Medulla oblongata (tissue), 1 donor: Measurements from ENCODE around the gene OLA1.

Source experiments
- DNase-seq: peaks from one replicate; pipeline ENCODE4 v3.0.0-alpha.2; 2015; ENCODE audit errors: extremely low spot score

OLA1 gene

DNA sequence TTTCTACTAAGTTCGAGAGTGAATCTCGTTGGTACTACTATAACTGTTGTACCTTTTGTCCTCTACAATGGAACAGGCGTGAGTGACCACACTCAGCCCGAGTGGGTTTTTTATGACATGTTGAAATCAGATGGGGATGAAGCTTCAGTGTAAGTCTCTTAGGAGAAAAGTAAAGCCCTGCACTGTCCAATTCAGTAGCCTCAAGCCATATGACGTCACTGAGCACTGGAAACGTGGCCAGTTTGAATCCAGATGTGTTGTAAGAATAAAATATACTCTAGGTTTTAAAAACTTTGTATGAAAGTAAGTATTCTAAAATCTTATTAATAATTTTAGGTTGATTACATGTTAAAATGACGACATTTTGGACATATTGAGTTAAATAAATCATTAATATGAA is 181.5 kb downstream of the OLA1 start:
- no peak for DNase-seq

DNA sequence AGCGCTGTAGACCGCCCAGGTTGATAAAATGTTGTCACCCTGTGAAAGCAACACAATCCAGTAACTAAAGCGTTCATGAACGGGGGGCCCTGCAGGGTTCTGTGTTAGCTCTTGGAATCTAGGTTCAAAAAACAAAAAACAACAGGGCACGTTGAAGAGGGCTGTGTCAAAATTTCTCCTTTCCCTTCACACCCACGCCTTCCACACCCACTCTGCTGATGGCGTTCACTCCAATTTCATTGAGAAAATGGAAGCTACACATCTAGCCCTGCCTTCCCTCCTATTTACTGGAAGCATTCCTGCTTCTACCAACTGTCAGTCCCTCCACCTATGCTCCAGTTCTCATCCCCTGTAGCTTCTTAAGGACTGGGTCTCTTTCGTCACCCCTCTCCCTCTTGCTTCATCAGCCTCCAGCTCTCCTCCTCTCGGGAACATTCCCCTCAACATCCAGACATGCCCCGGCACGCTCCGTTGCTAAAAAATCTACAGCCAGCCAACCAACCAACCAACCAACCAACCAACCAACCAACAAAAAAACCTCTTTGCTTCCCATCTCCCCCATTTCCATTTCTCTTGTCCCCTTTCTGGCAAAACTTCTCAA is 184.7 kb downstream of the OLA1 start:
- DNase-seq: no peak

DNA sequence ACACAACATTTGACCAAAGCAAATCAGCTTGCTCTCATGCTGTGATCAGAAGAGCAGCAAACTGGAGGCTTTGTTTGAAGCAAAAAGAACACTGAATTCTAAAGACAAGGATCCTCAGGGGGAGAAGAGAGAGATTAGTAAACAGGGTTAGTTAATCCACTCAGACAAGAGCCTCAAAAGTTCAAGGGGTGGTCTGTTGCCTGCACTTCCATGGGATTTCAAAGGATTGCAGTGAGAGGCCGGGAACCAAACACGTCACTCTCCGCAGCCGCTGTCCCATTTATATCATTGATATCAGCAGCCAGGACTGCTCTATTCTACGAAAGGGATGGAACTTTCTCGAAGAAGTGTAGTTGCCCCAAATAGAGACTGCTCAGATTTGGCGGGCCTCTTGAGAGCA is 185.4 kb downstream of the OLA1 start:
- no peak for DNase-seq

DNA sequence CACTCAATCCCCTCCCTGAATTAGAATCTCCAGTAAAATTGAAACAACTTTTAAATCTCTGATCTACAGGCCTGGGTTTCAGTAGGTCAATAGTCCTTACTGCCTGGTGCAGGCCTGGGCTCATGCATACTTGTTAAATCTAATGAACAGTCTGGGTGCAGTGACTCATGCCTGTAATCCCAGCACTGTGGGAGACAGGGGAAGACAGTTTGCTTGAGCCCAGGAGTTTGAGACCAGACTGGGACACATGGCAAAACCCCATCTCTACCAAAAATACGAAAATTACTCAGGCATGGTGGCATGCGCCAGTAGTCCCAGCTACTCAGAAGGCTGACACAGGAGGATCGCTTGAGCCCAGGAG is 188.5 kb downstream of the OLA1 start:
- no peak for DNase-seq

DNA sequence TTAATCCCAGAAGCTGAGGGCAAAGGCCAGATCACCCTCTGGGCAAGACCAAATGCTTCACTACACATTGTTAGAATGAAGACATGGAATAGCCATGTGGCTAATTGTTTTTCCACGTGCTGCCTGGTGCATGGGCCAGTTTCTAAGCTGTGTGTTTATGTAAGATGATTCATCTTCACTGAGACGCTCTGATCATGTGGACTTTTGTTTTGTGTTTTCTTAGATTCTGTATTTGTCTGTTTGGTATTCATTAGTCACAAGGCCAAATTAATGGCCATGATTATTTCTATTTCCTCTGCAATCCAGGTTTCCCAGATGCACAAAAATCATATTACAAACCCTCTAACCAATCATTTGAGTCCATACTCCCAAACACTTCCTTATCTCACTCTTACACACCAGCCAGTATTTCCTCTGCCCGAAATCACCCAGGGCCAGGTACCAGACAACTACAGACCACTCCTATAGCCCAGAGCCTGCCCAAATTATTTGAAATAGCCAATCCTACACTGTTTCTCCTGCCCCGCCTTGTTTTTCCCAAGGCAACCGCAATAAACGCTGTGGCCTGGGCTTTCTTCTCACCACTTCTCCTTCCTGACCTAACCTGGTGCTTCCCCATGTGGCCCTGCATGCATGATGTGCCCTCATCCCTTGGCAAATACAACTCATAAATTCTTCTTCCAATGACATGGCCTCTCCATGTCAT is 189.0 kb downstream of the OLA1 start:
- no peak for DNase-seq

DNA sequence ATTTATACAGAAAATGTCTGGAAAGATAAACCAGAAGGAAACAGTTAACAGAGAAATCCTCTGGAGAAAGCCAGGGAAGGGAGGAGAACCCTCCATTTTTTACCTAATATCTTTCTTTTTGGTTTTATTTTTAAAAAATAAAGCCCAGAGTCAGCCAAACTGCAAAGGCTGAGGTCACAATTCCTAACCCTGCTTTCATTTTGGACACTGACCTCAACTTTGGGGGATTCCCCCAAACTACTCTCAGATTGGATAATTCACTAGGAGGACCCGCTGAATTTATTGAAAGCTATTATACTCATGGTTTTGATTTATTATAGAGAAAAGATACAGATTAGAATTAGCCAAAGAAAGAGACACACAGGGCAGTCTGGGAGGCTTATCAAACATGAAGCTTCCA is 189.9 kb downstream of the OLA1 start:
- no peak for DNase-seq

DNA sequence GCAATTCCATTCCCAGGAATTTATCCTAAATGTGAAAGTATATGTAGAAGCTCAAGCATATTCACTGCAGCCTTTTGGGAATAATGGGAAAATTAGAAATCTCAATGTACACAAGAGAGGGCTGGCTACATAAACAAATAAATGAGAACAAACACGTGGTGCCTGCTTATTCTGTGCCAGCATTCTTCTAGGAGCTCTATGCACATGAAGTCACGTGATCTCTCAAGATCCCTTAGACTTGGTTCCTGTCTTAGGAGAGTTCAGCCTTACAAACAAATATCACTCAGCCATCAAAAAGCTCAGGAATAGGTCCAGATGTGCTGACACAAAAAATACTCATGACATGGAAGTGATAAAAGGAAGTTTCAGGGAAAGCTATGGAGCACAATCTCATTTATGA is 190.3 kb downstream of the OLA1 start:
- no peak for DNase-seq

DNA sequence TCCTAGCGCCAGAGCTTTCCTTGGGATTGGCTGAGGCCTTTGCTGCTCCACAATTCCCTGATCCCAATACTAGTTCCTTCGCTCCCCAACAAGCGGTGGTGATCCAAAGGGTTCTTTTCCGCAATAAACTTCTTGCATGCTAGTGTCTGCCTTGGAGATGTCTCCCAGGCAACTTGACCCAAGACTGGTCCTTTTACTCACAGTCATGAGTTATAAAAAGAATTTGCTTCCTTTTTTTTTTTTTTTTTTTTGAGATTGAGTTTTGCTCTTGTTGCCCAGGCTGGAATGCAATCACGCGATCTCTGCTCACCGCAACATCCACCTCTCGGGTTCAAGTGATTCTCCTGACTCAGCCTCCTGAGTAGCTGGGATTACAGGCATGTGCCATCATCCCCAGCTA is 193.4 kb downstream of the OLA1 start:
- no peak for DNase-seq

DNA sequence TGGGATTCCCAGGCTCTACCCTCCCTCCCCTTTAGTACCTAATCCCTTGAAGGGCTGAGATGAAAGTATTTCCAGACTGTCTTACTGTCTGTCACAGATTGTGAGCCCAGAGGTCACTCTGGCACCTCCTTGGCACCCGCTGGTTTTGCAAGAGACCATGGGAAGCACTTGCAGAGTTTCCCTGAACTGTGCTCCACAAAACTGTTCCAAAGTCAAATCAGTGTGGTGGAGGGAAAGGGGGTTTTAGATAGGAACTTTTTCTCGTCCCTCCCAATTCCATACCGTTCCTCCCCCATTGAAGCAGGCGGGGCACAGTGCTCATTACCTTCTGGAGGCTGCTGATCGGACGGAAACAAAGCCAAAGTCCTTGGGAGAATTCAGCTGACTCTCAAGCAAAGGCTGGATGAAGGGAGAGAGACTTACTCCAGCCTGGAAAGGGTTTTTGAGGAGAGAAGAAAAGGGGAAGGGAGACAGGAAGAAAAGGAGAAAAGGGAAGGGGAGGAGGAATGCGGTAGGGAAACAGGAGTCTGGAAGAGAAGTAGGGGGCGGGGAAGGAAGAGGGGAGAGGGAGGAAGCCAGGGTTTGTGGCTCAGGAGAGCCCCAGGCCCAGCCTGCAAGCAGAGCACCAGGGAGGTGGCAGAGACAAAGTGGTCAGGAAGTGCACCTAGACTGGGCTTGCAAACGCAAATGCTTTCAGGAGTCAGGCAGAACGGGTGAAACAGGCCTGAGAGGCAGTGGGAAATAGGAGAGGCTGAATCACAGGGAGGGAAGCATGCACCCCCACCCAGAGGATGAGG is 194.8 kb downstream of the OLA1 start:
- no peak for DNase-seq

DNA sequence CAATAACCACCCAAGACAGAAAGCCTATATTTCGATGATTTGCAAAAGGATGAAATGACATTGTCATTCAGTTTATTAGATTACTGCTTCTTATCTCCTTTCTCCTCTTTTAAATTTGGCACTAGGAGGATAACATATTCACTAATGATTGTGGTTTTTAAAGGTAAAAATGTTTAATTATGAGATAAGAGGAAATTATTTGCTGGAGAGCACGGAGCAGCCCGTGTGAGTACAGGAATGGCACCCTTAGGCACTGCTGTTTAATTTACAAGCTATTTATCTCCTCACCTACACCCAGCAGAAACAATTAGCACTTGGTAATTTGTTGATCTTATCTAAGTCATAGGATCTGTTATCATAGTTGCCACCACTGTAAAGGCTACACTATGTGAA is 195.8 kb downstream of the OLA1 start:
- DNase-seq: no peak

DNA sequence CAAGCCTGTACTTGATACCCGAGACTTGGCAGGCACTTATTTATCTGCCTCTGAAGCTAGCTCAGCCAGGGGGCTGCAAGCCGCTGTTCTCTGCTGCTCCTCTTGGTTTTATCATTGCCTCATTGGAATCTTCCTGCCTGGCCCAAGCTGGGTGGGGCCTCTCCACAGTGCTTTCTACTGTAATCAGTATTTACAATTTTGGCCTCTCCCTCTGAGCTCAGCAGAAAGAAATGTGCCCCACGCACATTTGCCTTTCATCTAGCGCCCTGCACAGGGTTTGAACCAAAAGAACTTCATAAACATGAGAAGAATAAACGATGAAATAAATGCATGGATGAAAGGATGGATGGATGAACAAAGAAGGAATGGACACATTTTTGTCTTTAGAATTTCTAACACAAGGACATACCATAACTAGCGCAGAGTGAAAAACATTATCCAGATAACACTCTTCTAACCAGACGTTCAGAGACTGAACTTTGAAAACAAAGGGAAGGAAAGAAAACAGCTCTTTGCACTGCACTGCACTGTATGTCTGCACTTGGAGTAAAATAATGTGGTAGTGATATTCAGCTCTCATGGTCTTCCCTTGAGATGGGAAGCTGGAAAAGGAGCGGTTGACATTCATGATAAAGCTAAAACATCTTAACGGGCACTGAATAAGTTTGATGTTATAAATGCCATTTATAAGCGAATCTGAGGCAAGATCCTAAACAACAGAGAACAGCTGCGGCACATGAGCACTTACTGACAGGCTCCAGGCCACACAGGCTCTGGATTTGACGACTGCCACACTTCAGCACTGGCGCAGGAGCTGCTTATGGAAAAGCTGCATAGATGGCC is 196.4 kb downstream of the OLA1 start:
- DNase-seq: no peak

DNA sequence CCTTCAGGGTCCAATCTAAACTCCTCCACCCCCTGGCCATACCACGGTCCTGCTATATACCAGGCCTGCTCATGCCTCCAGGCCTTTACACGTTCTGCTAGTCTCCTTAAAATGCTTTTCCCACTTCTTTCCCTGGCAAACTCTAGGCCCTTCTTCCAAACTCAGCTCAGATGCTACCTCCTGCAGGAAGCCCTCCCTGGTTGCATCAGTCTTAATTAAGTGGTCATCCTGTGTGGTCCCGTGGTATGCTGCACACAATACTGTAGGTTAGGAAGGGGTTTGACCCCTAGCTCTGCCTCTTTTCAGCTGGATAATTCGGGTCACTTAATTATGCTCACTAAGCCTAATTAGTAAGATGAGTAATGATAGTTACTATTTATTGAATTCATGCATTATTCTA is 197.3 kb downstream of the OLA1 start:
- no peak for DNase-seq

DNA sequence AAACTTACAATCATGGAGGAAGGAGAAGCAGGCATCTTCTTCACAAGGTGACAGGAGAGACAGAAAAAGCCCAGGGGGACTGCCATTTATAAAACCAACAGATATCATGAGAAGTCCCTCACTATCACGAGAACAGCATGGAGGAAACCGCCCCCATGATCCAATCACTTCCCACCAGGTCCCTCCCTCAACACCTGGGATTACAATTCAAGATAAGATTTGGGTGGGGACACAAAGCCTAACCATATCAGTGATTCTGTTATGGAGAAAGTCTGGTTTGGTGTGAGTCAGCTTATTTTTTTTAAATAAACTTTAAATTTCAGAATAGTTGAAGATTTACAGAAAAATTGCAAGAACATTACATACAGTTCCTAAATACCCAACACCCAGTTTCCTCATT is 198.4 kb downstream of the OLA1 start:
- no peak for DNase-seq

DNA sequence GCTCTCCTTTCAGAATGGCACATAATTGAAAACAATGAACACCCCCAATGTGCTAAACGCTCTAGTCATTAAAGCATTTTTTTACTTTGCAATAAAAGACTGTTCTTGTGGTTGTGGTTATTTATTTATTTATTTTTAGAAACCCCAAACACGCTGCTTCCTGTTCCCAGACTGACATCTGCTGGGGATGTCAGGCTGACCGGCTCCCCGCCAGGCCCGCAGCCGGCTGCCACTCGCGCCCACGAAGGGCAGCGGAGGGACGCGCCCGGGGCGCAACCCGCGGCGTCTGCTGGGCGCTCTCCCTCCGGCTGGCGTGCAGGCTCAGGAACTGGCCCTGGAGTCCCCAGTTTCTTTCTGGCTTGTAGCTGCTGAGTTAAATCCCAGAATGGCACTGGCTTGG is 200.1 kb downstream of the OLA1 start:
- no peak for DNase-seq

DNA sequence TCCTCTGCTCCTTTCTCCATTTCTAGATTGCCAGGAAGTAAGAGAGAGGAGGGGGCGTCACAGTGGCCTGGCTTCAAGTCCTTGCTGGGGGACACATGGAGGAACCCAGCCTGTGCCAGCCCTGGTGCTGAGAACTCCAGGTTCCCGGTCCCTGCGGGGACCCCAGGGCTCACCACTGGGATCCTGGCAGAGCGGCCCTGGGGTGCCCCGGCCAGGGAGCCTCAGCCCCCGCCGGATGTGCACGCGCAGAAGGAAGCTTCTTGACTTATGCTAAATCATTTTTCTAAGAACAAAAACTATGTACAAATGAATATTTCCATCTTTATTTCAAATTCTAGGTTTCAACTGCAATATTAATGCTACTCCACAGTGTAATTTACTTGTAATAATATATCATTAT is 200.6 kb downstream of the OLA1 start:
- no peak for DNase-seq

DNA sequence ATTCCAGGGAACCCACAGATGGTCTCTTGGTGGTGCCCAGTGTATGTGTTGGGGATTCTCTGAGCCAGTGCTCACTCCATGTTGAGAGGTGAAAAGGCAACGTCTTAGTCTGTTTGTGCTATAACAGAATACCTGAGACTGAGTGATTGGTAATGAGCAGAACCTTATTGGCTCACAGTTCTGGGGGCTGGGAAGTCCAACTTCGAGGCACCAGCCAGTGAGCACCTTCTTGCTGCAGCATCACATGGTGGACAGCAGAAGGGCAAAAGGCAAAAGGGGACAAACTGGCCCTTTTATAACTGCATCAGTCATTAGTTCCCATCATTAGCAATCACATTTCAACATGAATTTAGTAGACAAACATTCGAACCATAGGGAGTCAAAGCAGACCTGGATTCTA is 202.2 kb downstream of the OLA1 start:
- DNase-seq: no peak

DNA sequence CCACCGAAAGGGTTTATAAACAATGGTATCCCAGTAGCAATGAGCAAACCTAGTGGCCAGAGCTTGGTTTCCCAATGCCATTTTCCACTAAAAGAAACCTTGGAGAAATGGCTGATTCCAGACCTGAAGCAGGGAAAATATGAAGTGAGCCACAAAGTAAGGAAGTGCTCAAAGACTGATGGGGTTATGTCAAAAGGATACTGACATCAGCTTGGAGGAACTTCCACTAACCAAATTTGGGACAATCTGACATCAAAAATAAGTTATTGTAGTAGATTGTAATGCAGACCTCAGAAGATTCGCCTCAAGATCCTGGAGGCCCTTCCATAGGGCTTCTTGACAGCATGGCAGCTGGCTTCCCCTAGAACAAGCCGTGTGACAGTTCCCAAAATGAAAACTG is 203.8 kb downstream of the OLA1 start:
- DNase-seq: no peak

DNA sequence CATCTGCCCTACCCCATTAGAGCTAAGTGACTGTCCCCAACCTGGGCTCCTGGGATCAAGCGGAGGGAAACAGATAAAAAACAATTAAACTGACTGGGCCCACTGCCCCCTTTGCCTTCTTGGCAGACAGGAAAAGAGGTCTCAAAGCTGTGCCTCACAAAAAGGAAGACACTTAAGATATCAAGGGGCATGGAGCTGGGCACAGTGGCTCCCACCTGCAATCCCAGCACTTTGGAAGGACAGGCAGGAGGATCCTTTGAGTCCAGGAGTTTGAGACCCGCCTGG is 208.0 kb downstream of the OLA1 start:
- no peak for DNase-seq

DNA sequence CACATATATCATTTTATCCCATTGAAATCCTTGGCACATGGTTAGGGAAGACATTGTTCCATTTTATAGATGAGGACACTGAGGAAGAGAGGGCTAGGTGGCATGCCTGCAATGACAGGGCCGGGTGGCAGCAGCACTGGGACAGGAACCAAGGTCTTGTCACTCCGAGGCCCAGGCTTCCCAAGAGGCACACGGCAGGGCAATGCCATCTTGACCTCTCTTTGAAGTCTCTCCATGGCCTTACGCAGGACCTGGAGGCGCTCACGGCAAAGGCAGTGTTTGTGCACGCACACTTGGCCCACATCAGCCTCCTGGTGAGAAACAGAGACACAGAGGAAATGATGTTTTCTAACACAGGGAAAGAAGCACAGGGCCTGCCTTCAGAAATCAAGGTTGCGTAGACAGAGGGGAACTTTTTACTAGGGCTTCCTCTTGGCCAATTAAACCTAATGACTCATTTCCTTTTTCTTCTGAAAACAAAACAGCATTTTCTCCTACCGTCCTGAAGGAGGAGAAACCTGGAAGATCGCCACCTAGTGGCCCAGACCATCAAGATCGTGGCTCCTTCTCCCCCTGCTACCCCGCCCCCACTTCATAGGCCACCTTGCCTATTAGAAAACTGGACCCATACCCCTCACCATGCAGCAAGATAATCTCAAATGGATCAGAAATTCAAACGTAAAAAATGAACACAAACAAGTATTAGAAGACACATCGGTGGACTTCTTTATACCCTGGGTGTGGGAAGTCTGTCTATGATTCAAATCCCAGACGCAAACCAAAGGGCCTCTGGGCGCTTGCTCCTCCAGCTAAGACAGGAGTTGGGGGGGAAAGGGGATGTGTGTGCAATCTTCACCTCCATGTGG is 208.5 kb downstream of the OLA1 start:
- peak; percentile 96 for DNase-seq

DNA sequence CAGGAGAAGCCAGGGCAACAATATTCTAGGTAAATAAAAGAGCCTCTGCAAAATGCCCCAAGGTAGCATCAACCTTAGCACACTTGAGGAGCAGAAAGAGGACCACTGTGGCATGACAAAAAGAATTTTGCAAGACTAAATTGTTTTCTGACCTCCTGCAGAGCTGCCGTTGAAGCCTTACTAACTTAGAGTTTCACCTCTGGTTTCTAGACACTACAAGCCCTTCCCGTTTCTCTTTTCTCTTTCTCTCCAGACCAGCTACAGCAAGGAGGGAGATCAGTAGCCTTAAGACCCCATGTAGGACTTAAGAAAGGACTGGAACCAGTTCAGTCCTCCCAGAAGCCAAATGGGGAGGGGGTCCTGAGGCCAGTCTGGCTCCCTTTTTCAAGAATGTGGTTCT is 209.9 kb downstream of the OLA1 start:
- DNase-seq: no peak

DNA sequence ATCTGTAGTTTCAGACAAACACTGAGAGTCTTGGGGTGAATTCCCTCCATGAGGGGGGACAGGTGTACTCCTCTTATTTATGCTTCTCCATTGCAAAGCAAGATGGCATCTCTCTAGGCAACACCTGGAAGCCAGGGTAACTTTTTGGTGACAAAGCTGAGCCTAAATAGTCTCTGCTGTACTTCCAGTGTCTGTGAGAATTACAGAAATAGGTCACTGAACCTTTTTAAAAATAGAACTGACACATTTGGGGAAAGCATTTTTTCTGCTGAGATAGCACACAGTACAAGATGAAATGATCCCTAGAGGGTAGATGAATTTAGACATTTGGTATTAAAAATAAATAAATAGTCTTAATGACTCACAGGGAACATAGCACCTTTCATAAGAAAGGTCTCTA is 211.5 kb downstream of the OLA1 start:
- no peak for DNase-seq
